ENCODE measurements around the gene ADARB2.
"Not testable (repeated sequence)": the region's sequence is repeated elsewhere in the genome, so short reads cannot be mapped to it uniquely, and the experiment has no call there.

DNA sequence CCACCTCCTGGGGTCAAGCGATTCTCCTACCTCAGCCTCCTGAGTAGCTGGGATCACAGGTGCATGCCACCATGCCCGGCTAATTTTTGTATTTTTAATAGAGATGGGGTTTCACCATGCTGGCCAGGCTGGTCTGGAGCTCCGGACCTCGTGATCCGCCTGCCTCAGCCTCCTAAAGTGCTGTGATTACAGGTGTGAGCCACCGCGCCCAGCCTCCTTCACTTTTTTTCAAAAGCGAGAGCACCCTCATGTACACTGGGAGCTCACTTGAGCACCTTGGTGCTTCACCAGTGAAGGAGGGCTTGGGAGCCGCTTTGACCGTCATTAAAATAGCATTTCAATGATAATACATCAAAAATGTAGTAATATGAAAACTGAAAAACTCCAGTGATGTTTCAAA lies 578.8 kb downstream of the ADARB2 start:
- TF ChIP-seq FOXK2 (IDR thresholded peaks at IDR 0.05); ARNT (IDR thresholded peaks at IDR 0.05); SP1 (IDR thresholded peaks at IDR 0.05); FOXM1 (IDR thresholded peaks at IDR 0.05; ENCODE audit: borderline replicate concordance); L3MBTL2 (conservative IDR thresholded peaks at IDR 0.05); BHLHE40 (IDR thresholded peaks at IDR 0.05; ENCODE audit: borderline replicate concordance); ZNF384 (IDR thresholded peaks at IDR 0.05); FOXA1 (IDR thresholded peaks at IDR 0.05); CTBP1 (IDR thresholded peaks at IDR 0.05; ENCODE audit: borderline replicate concordance); LEF1 (IDR thresholded peaks at IDR 0.05; ENCODE audit: borderline replicate concordance); SUZ12 (IDR thresholded peaks at IDR 0.05): not testable (repeated sequence)
- TF ChIP-seq, protein P1, sequence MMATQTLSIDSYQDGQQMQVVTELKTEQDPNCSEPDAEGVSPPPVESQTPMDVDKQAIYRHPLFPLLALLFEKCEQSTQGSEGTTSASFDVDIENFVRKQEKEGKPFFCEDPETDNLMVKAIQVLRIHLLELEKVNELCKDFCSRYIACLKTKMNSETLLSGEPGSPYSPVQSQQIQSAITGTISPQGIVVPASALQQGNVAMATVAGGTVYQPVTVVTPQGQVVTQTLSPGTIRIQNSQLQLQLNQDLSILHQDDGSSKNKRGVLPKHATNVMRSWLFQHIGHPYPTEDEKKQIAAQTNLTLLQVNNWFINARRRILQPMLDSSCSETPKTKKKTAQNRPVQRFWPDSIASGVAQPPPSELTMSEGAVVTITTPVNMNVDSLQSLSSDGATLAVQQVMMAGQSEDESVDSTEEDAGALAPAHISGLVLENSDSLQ (IDR thresholded peaks at IDR 0.05): not testable (repeated sequence)

All from HEK293T (cell line).